ENCODE measurements around the gene LRRC74B. TPM values are rescaled to one million over a fixed set of nuclear protein-coding genes. Genes with fewer than 3 reads are reported as not detected.

LRRC74B gene
- total RNA-seq, 1 donor: not detected

GRCh38 chr22:21098099-21098671 lies 52.4 kb downstream of the LRRC74B start:
- H3K4me3 ChIP-seq (ENCODE audit: low read depth, low read length): no peak overlapping the region
- no peak for TF ChIP-seq CTCF (IDR thresholded peaks at IDR 0.05; ENCODE audit: insufficient read depth, low read depth, low read length)
- no peak for DNase-seq (ENCODE audit: low read depth)

- no peak for TF ChIP-seq CTCF (IDR thresholded peaks at IDR 0.05; ENCODE audit: insufficient read depth, low read depth, low read length)
- no peak for DNase-seq (ENCODE audit: low read depth)
- H3K4me3 ChIP-seq (ENCODE audit: low read depth, low read length): no peak overlapping the region
Measured at GRCh38 chr22:21099578-21099977, 53.8 kb downstream of the LRRC74B start.

- no peak for TF ChIP-seq CTCF (IDR thresholded peaks at IDR 0.05; ENCODE audit: insufficient read depth, low read depth, low read length)
- no peak overlapping the region for H3K4me3 ChIP-seq (ENCODE audit: low read depth, low read length)
- peak; percentile 30 for DNase-seq (ENCODE audit: low read depth)
Measured at GRCh38 chr22:21100149-21101032, 54.6 kb downstream of the LRRC74B start.

- H3K4me3 ChIP-seq (ENCODE audit: low read depth, low read length): no peak overlapping the region
- DNase-seq (ENCODE audit: low read depth): no peak
- TF ChIP-seq CTCF (IDR thresholded peaks at IDR 0.05; ENCODE audit: insufficient read depth, low read depth, low read length): no peak
Measured at GRCh38 chr22:21101877-21102638, 56.3 kb downstream of the LRRC74B start.

GRCh38 chr22:21102659-21103267 lies 57.0 kb downstream of the LRRC74B start:
- no peak overlapping the region for H3K4me3 ChIP-seq (ENCODE audit: low read depth, low read length)
- DNase-seq (ENCODE audit: low read depth): peak; percentile 42
- TF ChIP-seq CTCF (IDR thresholded peaks at IDR 0.05; ENCODE audit: insufficient read depth, low read depth, low read length): peak; percentile 72

GRCh38 chr22:21103633-21104032 lies 57.9 kb downstream of the LRRC74B start:
- no peak overlapping the region for H3K4me3 ChIP-seq (ENCODE audit: low read depth, low read length)
- no peak for DNase-seq (ENCODE audit: low read depth)
- TF ChIP-seq CTCF (IDR thresholded peaks at IDR 0.05; ENCODE audit: insufficient read depth, low read depth, low read length): no peak
